HG02970 (cell line): Measurements from ENCODE around the gene PRDM13.
"Not testable (repeated sequence)": the region's sequence is repeated elsewhere in the genome, so short reads cannot be mapped to it uniquely, and the experiment has no call there.

Source experiments
- ATAC-seq: cut with Tn5 transposase; IDR thresholded peaks from one replicate; pipeline ENCODE4 v1.9.1; 2021; ENCODE audit warnings: mild to moderate bottlenecking, moderate library complexity, moderate number of reproducible peaks; ENCODE audit not compliant: unreplicated experiment, low FRiP score

PRDM13 gene

DNA sequence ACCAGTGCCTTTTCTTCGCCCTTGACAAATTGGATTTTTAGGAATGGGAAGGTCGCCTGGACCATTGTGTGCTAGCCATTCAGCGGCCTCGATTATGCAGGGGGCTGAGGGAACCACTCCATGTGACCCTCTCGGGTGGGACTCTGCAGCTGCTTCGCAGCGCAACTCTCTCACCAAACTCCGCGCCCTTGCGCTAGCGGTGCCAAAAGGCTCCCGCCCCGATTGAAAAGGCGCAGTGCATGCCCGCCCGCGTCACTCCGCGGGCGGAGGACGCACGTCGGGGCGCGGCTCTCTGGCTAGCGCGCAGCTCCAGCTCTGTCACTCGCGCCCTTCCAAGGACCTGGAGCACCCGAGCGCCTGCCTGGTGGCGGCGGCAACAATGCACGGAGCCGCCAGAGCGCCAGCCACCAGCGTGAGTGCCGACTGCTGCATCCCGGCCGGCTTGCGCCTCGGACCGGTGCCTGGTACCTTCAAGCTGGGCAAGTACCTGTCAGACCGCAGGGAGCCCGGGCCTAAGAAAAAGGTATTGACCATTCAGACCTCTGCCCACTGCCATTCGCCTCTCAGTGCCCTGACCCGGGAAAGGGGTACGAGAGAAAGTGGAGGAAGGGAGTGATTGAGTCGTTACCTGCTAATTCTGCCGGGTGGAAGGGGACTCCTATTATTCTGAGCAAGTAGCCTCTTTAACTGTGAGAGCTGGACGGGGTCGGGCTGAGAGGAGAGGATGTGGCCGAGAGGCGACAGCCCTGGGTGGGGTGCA, at the start of gene PRDM13:
Gene PRDM13, plus strand, starts transcription at position 178 of the 760 bp plus-strand sequence. Its CDS starts 202 bp downstream, at position 380.
- no peak for ATAC-seq

DNA sequence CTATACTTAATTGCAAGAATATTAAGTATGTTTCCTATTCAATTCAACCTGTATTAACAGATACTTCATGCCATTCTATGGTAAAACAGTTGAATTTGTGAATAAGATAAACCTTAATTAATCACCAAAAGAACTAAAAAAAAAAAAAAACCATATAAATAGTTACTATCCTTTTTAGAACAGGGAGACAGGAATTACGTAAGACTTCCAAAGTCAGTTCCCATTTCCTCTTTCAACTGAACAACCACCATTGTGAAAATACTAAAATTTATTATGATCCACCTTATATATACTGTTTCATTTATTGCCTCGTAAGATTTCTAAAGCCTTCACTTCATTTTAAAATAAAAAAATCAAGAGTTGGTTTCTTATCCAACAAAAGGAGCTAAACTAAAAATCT, 47.6 kb upstream of the PRDM13 start:
- no peak for ATAC-seq

GRCh38 chr6:99560668-99561067, 46.0 kb upstream of the PRDM13 start:
- no peak for ATAC-seq

DNA sequence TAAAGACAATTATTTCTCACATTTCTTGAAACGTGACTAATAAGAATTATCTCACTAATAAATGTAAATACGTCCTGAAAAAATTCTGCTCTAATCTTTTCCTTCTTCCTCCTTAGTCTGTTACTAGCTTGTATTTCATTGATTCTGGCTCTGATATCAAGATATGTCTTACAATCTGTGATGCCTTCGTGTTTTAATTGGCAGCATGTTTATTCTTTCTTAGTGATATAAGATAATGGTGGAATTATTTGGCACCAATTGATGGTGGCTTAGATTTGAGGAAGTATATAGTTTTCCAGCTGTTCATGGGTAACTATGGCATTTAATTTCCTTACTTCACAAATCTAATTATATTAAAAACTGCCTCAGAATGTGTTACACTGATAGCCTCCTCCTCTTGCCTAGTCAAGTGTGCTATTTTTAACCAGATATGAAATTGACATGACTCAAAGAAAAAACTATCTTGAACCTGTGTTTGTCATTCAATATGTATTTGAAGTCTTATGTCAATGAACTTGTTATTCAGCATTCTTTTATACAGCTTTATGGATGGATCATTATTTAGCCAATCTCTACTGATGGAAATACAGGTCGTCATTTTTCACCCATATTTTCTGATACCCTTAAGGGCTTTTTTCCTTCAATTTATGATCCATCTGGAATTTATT, 43.4 kb upstream of the PRDM13 start:
- no peak for ATAC-seq

GRCh38 chr6:99568103-99568933, 38.3 kb upstream of the PRDM13 start, which contains the start of gene CCNC:
Gene CCNC (minus strand): TSS chr6:99568660. CDS start chr6:99568527, 133 bp downstream.
- ATAC-seq = peak; percentile 99

GRCh38 chr6:99573980-99574617, 32.5 kb upstream of the PRDM13 start:
- no peak for ATAC-seq

- no peak for ATAC-seq
Measured at GRCh38 chr6:99575544-99576227, 30.9 kb upstream of the PRDM13 start.

GRCh38 chr6:99579781-99580180, 26.9 kb upstream of the PRDM13 start:
- no peak for ATAC-seq

DNA sequence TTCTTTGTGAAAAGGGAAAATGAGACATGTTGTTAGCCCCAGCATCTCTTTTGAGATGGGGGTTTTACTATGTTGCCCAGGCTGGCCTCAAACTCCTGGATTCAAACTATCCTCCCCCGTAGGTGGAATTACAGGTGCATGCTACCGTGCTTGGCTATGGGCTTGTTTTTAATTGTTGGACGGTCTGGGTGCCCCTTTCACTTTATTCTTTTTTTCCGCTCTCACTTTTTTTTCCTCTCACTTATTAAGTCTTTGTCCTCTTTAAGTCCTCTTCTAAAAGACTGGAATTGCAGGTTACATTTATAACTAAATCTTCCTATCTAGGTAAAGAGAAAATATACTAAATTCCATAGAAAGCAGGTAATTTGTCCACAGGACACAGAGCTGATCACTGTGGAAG, 18.8 kb upstream of the PRDM13 start:
- ATAC-seq = no peak

DNA sequence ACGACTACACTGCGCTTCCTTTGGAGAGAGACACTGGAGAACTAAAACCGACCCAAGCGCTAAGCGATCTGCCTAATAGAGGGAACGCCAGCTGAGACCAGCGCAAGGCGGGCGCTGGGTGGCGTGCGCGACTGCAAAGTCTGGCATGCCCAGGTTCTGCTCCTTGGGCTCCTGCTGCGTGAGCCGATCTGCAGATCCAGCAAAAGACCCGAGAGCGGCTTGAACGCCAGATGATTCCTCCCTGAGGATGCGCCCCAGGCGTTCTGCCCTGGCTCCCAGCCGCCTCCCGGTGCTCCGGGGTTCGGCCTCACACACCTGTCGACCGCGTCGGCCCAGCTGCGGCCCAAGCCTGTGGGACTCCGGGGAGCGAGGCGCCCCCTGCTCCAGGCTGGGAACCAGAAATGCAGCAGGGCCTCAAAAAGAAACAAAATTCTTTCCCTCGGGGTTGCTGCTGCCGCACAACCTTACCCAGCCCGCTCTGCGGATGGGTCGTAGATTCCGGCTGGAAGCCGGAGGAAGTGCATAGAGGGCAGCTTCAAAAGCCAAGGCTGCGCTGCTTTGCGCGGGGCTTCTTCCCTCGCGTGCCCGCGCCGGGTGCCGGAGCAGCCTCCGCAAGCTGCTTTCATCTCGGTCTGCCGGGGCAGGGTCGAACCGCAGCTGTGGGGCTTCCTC, 17.9 kb upstream of the PRDM13 start:
- ATAC-seq = peak; percentile 91

- ATAC-seq = peak; percentile 14
Measured at GRCh38 chr6:99589290-99589672, 17.4 kb upstream of the PRDM13 start.

DNA sequence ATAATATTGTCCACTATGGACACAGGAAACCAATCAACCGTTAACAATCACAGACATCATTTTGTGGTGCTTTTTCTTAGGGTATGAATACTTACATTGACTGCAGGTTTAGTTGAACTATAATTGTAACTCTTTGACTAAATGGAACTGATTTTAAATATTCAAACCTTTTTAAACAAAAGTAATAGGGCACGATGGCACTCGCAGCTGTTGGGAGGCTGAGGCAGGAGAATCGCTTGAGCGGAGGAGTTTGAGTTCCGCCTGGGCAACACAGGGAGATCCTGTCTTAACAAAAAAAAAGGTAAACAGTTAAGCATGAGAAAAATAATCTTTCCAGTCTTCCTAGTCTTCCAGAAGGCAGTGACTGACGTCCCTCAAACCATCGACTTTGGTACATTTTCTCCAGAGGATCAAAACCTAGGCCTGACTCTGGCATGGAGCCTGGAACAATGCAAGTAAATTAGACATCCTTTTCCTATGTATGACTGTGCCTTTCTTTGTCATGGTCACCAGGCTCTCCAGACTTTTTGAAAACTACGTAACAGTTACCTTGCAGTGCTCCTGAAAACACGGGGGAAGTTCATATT, 16.6 kb upstream of the PRDM13 start:
- ATAC-seq = no peak

- no peak for ATAC-seq
Measured at GRCh38 chr6:99590728-99591672, 15.6 kb upstream of the PRDM13 start.

GRCh38 chr6:99591673-99592364, 14.8 kb upstream of the PRDM13 start:
- no peak for ATAC-seq

DNA sequence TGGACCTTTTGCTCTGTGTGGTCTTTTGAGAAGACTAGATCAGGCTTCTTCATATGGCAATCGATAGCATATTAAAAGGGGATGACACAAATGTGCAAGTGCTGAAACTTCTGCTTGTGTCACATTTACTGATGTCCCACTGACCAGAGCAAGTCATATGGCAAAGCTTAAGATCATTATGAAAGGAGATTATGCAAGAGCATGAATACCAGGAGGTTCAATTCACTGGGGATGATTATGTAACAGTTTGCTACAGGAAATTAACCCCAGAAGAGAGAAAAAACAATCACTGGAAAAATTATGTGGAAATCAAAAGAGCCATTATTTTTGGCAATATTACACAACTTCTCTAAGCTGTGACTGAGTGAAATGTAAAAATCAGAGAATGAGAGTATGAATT, 13.7 kb upstream of the PRDM13 start:
- ATAC-seq = no peak

- ATAC-seq = not testable (repeated sequence)
Measured at GRCh38 chr6:99594696-99595095, 11.9 kb upstream of the PRDM13 start.
